Adipocyte (in vitro differentiated cells): Measurements from ENCODE around the gene SEMA4D.
"Not testable (repeated sequence)": the region's sequence is repeated elsewhere in the genome, so short reads cannot be mapped to it uniquely, and the experiment has no call there.

Source experiments
- DNase-seq: peaks from one replicate; pipeline ENCODE4 v3.0.0-alpha.2; 2015; ENCODE audit warnings: low read depth
- H3K27me3 ChIP-seq: replicated peaks from 2 replicates; pipeline ENCODE4 v1.7.0; 2013; ENCODE audit warnings: mild to moderate bottlenecking, low read length, moderate library complexity; ENCODE audit not compliant: control insufficient read depth, insufficient read depth
- H3K36me3 ChIP-seq: 2 replicates; pipeline ENCODE4 v1.7.0; 2013; ENCODE audit warnings: low read length, mild to moderate bottlenecking, moderate library complexity; ENCODE audit not compliant: control insufficient read depth, insufficient read depth, severe bottlenecking
- H3K4me1 ChIP-seq: 2 replicates; pipeline ENCODE4 v1.7.0; 2013; ENCODE audit warnings: mild to moderate bottlenecking, low read length, moderate library complexity; ENCODE audit not compliant: control insufficient read depth, insufficient read depth
- H3K4me3 ChIP-seq: 2 replicates; pipeline ENCODE4 v1.7.0; 2013; ENCODE audit warnings: mild to moderate bottlenecking, low read length, moderate library complexity
- H3K9ac ChIP-seq: 2 replicates; pipeline ENCODE4 v1.7.0; 2013; ENCODE audit warnings: mild to moderate bottlenecking, low read length, moderate library complexity
- H3K9me3 ChIP-seq: 2 replicates; pipeline ENCODE4 v1.7.0; 2013; ENCODE audit warnings: mild to moderate bottlenecking, low read length, moderate library complexity; ENCODE audit not compliant: control insufficient read depth

SEMA4D gene

GRCh38 chr9:89350988-89351557, 146.8 kb downstream of the SEMA4D start:
- Histone ChIP-seq H3K9me3 (no peaks in the 10 kb centered on the region), H3K27me3 (no peaks in the 10 kb centered on the region), H3K9ac (no peak overlapping the region), H3K36me3 (peaks cover 98% of the 10 kb centered on the region), H3K4me1 (no peaks in the 10 kb centered on the region), H3K4me3 (no peak overlapping the region)
- no peak for DNase-seq

GRCh38 chr9:89349607-89350006, 148.3 kb downstream of the SEMA4D start:
- Histone ChIP-seq H3K9ac (no peak overlapping the region), H3K4me1 (no peaks in the 10 kb centered on the region), H3K9me3 (no peaks in the 10 kb centered on the region), H3K4me3 (no peak overlapping the region), H3K27me3 (no peaks in the 10 kb centered on the region), H3K36me3 (peaks cover 98% of the 10 kb centered on the region)
- DNase-seq = no peak

GRCh38 chr9:89347651-89348050, 150.3 kb downstream of the SEMA4D start:
- H3K9me3 ChIP-seq = no peaks in the 10 kb centered on the region
- peaks cover 96% of the 10 kb centered on the region for H3K36me3 ChIP-seq
- H3K4me3 ChIP-seq = no peak overlapping the region
- no peaks in the 10 kb centered on the region for H3K27me3 ChIP-seq
- no peaks in the 10 kb centered on the region for H3K4me1 ChIP-seq
- no peak overlapping the region for H3K9ac ChIP-seq
- DNase-seq = no peak

GRCh38 chr9:89346696-89347095, 151.2 kb downstream of the SEMA4D start:
- Histone ChIP-seq H3K36me3 (peaks cover 96% of the 10 kb centered on the region), H3K9me3 (no peaks in the 10 kb centered on the region), H3K27me3 (no peaks in the 10 kb centered on the region), H3K4me3 (no peak overlapping the region), H3K4me1 (no peaks in the 10 kb centered on the region), H3K9ac (no peak overlapping the region)
- no peak for DNase-seq

GRCh38 chr9:89345476-89345875, 152.4 kb downstream of the SEMA4D start:
- Histone ChIP-seq H3K9ac (no peak overlapping the region), H3K4me1 (no peaks in the 10 kb centered on the region), H3K27me3 (no peaks in the 10 kb centered on the region), H3K4me3 (no peak overlapping the region), H3K36me3 (peaks cover 96% of the 10 kb centered on the region), H3K9me3 (no peaks in the 10 kb centered on the region)
- no peak for DNase-seq

- DNase-seq = not testable (repeated sequence)
Observed at GRCh38 chr9:89343812-89344211, 154.1 kb downstream of the SEMA4D start.

GRCh38 chr9:89342948-89343347, 155.0 kb downstream of the SEMA4D start:
- no peak for DNase-seq
- H3K9ac ChIP-seq = no peak overlapping the region
- no peaks in the 10 kb centered on the region for H3K27me3 ChIP-seq
- H3K4me1 ChIP-seq = no peaks in the 10 kb centered on the region
- peaks cover 96% of the 10 kb centered on the region for H3K36me3 ChIP-seq
- no peaks in the 10 kb centered on the region for H3K9me3 ChIP-seq
- H3K4me3 ChIP-seq = no peak overlapping the region

More at GRCh38 chr9:89343812-89344211, 154.1 kb downstream of the SEMA4D start:
- not testable (repeated sequence) for H3K4me1 ChIP-seq, H3K4me3 ChIP-seq, H3K9me3 ChIP-seq, H3K9ac ChIP-seq, H3K27me3 ChIP-seq
- H3K36me3 ChIP-seq = peaks cover 96% of the 10 kb centered on the region

- Histone ChIP-seq H3K9me3 (no peaks in the 10 kb centered on the region), H3K4me1 (no peaks in the 10 kb centered on the region), H3K9ac (no peak overlapping the region), H3K27me3 (no peaks in the 10 kb centered on the region), H3K36me3 (peaks cover 97% of the 10 kb centered on the region), H3K4me3 (no peak overlapping the region)
- no peak for DNase-seq
Observed at GRCh38 chr9:89342213-89342612, 155.7 kb downstream of the SEMA4D start.

- DNase-seq = no peak
- Histone ChIP-seq H3K9ac (no peak overlapping the region), H3K4me3 (no peak overlapping the region), H3K27me3 (no peaks in the 10 kb centered on the region), H3K9me3 (no peaks in the 10 kb centered on the region), H3K4me1 (no peaks in the 10 kb centered on the region), H3K36me3 (peaks cover 92% of the 10 kb centered on the region)
Observed at GRCh38 chr9:89340332-89340731, 157.6 kb downstream of the SEMA4D start.

GRCh38 chr9:89339807-89340206, 158.1 kb downstream of the SEMA4D start:
- peaks cover 92% of the 10 kb centered on the region for H3K36me3 ChIP-seq
- H3K4me3 ChIP-seq = no peak overlapping the region
- H3K27me3 ChIP-seq = no peaks in the 10 kb centered on the region
- no peaks in the 10 kb centered on the region for H3K4me1 ChIP-seq
- no peak overlapping the region for H3K9ac ChIP-seq
- DNase-seq = no peak
- no peaks in the 10 kb centered on the region for H3K9me3 ChIP-seq

GRCh38 chr9:89330513-89330912, 167.4 kb downstream of the SEMA4D start:
- no peaks in the 10 kb centered on the region for H3K4me1 ChIP-seq
- H3K4me3 ChIP-seq = no peak overlapping the region
- no peaks in the 10 kb centered on the region for H3K9me3 ChIP-seq
- no peak overlapping the region for H3K9ac ChIP-seq
- peaks cover 90% of the 10 kb centered on the region for H3K36me3 ChIP-seq
- no peaks in the 10 kb centered on the region for H3K27me3 ChIP-seq
- DNase-seq = no peak

- no peak overlapping the region for H3K9ac ChIP-seq
- peaks cover 86% of the 10 kb centered on the region for H3K36me3 ChIP-seq
- no peaks in the 10 kb centered on the region for H3K4me1 ChIP-seq
- no peaks in the 10 kb centered on the region for H3K9me3 ChIP-seq
- H3K4me3 ChIP-seq = no peak overlapping the region
- H3K27me3 ChIP-seq = no peaks in the 10 kb centered on the region
- DNase-seq = no peak
Observed at GRCh38 chr9:89329917-89330316, 168.0 kb downstream of the SEMA4D start.
